ENCODE measurements around the gene PMEPA1.

- TF ChIP-seq POLR2AphosphoS5 (IDR thresholded peaks at IDR 0.05; ENCODE audit: low read depth, low read length), result no peak
- TF ChIP-seq TAF1 (IDR thresholded peaks at IDR 0.05; ENCODE audit: borderline replicate concordance, insufficient read depth, low read length), result no peak
Observed at GRCh38 chr20:57608516-57608915, 101.3 kb downstream of the PMEPA1 start.

Data from PFSK-1 (cell line).